ENCODE data around the gene THOC6.
A peak's percentile ranks its signal among the peaks of the same experiment; 100 is the strongest.
"Not testable (repeated sequence)": the region's sequence is repeated elsewhere in the genome, so short reads cannot be mapped to it uniquely, and the experiment has no call there.

Gene THOC6

DNA sequence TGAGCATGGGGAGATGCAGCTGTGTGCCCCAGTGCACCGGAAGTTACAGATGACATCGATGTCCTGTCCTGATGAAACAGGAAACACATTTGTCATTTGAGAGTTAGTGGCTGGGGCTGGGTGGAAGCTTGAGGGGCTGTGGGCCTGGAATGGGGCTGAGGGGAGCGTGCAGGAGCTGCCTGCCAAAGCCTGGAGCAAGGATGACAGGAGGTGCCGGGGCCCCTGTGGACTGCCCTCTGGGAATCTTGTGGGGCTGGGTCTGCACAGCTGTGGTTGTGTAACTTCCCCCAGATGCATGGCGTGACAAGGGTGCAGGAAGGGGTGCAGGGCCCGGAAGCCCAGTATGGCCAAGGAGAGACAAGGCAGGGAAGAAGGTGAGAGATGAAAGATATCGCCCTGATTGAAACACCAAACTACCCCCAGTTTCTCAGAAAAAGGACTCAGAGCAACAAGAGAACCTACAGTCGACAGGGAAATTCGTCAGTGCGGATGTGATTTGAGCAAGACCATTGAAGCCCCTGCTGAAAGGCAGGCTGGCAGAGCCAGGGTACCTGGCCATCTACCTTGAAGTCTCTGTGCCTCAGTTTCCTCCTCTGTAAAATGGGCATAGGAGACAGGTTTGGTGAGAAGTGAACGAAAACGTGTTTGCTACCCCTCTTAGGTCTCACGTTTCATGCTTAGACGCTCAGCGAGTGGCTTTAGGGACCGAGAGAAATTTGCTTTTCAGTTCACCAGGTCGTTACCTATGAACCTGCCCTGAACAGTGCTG is 31.3 kb downstream of the THOC6 start:
- no peak for DNase-seq (ENCODE audit: low spot score)

DNA sequence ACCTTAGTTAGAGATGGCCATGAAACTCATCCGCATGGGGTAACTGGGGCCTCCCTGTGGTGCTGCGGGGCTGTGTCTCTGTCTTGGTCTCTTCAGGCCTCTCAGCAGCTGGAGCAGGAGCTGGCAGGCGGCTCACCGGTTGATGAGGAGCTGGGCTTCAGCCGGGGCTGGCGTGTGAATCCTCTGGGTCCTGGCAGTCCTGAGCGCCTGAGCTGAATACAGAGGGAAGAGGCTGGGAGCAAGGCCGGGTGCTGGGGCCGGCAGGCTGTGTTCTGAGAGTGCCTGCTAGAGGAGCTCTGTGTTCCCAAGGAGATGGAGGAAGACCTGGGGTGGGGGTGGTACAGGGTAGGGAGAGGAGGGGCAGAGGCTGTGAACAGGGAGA is 31.9 kb downstream of the THOC6 start:
- DNase-seq (ENCODE audit: low spot score) = not testable (repeated sequence)

DNA sequence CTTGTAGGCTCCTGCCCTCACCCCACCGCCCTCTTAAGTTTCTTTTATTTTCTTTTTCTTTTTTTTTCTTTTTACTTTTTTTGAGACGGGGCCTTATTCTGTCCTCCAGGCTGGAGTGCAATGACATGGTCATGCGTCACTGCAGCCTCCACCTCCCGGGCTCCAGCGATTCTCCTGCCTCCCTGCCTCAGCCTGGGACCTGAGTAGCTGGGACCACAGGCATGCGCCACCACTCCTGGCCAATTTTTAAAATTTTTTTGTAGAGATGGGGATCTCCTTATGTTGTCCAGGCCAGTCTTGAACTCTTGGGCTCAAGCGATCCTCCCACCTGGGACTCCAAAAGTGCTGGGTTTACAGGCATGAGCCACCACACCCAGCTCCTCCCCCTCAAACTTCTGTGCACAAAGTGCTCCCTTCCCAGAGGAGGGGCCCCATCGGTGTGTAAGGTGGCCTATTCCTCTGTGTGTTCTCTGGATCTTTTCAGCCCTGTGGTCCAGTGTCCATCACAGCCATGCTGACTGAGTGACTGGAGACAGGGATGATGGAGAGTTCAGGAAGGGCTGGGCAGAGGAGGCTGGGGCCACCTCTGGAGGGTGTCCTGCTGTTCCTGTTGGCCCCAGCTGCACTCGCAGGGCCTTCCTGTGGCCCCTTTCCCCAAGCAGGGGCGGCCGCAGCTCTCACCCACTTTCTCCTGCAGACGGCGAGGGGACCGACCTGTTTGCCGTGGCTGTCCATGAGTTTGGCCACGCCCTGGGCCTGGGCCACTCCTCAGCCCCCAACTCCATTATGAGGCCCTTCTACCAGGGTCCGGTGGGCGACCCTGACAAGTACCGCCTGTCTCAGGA is 32.7 kb downstream of the THOC6 start:
- DNase-seq (ENCODE audit: low spot score) = no peak

DNA sequence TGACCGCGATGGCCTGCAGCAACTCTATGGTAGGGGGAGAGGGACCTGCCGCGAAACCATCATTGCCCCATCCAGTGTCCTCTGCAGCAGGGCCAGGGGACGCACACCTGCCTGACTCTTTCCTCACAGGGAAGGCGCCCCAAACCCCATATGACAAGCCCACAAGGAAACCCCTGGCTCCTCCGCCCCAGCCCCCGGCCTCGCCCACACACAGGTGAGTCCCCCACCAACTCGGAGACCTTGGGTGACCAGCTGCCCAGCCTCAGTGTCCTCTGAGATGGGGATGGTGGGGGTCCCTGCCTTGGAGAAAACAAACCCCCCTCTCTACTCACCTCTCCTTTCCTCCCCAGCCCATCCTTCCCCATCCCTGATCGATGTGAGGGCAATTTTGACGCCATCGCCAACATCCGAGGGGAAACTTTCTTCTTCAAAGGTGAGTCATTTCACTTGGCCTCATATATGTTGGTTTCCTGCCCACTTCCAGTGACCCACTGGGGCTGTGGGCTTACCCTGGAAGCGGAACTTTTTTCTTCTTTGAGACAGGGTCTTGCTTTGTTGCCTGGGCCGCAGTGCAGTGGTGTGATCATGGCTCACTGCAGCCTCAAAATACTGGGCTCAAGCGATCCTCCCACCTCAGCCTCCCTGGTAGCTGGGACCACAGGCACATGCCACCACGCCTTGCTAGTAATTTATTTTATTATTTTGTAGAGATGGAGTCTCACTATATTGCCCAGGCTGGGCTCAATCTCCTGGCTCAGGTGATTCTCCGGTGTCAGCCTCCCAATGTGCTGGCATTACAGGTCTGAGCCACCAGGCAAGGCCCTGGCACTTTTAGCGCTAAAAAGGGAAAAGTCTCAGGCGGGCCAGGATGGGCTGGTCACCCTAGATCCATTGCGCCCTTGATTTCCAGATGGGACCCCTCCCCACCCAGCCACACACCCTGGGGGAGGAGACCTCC is 33.6 kb downstream of the THOC6 start:
- DNase-seq (ENCODE audit: low spot score) = no peak

DNA sequence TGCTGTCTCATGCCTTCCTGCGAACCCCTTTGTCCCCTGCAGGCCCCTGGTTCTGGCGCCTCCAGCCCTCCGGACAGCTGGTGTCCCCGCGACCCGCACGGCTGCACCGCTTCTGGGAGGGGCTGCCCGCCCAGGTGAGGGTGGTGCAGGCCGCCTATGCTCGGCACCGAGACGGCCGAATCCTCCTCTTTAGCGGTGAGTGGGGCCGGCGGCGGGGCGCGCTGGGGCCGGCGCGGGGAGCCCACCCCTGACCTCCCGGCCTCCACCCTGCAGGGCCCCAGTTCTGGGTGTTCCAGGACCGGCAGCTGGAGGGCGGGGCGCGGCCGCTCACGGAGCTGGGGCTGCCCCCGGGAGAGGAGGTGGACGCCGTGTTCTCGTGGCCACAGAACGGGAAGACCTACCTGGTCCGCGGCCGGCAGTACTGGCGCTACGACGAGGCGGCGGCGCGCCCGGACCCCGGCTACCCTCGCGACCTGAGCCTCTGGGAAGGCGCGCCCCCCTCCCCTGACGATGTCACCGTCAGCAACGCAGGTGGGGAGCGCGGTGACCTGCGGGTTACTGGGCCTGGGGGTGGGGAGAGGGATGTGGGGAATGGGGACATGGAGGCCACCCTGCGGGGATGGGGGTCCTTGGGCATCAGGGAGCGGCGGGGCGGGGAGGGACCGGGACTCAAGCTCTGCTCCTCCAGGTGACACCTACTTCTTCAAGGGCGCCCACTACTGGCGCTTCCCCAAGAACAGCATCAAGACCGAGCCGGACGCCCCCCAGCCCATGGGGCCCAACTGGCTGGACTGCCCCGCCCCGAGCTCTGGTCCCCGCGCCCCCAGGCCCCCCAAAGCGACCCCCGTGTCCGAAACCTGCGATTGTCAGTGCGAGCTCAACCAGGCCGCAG is 34.5 kb downstream of the THOC6 start:
- no peak for DNase-seq (ENCODE audit: low spot score)

DNA sequence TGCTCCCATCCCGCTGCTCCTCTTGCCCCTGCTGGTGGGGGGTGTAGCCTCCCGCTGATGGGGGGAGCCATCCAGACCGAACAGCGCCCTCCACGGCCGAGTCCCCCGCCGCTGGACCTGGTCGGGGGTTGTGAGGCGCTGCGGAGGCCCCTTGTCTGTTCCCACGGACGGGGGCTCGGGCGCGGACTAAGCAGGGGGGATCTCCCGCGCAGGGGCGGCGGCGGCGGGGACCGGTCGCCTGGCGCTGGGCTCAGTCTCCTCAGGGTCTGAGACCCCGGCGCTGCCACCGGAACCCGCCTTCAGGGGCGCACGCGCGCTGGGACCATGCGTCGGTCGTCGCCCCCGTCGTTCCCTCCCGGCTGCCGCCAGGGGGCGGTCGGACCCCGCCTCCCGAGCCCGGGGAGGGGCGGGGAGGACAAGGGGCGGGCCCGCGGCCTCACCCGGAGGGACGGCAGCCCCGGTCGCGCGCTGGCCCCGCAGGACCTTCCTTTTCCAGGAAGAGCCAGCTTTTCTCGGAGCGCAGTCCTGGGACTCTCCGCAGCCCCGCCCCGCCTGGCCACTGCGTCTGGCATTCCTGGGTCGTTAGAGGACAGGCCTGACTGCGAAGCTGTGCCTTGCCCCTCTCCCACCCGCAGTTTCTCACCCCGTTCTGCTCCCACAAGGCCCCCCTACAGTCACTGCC is 35.3 kb downstream of the THOC6 start:
- DNase-seq (ENCODE audit: low spot score) = peak; percentile 79

DNA sequence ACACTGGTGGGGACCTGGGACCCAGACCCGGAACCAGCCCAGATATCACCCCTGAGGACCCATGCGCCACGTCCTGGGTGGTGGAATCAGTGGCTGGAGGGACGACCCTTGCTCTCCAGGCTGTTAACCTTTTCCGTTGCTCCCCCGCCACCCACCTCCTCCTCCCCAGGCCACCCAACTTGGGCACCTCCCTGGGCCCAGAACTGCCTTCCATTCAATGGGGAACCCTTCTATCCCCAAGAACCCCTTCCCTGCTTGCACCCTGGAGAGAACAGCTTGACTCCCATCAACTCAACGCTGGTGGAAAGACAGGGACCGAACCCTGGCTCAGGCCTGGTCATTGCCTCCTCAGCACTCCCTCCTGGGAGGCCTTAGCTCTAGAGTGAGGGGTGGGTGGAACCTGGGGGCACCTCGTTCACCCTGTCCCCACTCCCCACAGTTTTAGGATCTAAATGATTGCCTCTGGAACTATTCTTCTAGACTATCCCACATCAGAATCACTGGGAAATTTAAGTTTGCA is 35.9 kb downstream of the THOC6 start:
- DNase-seq (ENCODE audit: low spot score) = no peak

DNA sequence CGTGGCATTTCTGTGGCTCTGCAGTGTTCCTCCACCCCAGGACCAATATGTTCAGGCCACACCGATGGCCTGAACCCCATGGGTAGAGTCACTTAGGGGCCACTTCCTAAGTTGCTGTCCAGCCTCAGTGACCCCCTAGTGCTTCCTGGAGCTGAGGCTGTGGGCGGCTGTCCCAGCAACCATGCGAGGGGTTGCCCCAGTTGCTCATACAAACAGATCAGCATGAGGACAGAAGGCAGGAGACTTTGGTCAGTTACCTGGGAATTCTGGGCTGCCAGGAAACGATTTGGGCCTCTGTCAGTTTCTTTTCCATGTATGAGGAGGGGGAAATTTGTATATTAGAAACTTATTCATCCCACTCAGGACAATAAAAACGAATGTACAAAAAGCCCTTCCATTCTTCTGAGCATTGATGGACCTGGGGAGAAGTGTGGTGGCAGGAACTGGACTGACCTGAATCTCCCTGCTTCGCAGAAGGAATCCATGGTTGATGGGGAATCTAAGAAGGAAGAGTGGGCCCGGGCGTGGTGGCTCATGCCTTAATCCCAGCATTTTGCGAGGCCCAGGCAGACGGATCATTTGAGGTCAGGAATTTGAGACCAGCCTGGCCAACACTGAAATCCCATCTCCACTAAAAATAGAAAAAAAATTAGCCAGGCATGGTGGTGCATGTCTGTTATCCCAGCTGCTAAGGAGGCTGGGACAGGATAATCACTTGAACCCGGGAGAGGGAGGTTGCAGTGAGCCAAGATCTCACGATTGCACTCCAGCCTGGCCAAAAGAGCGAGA is 36.7 kb downstream of the THOC6 start:
- no peak for DNase-seq (ENCODE audit: low spot score)

DNA sequence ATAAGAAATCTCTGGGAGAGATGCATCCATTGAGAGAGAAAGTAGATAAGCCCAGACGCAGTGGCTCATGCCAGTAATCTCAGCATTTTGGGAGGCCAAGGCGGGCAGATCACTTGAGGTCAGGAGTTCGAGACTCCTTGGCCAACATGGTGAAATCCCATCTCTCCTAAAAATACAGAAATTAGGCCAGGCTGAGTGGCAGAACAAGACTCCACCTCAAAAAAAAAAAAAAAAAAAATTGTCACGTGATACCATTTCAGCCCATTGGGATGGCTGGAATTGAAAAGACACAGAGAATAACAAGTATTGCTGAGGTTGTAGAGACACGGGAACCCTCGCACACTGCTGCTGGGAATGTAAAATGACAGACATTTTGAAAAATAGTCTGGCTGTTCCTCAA is 38.7 kb downstream of the THOC6 start:
- DNase-seq (ENCODE audit: low spot score) = no peak

DNA sequence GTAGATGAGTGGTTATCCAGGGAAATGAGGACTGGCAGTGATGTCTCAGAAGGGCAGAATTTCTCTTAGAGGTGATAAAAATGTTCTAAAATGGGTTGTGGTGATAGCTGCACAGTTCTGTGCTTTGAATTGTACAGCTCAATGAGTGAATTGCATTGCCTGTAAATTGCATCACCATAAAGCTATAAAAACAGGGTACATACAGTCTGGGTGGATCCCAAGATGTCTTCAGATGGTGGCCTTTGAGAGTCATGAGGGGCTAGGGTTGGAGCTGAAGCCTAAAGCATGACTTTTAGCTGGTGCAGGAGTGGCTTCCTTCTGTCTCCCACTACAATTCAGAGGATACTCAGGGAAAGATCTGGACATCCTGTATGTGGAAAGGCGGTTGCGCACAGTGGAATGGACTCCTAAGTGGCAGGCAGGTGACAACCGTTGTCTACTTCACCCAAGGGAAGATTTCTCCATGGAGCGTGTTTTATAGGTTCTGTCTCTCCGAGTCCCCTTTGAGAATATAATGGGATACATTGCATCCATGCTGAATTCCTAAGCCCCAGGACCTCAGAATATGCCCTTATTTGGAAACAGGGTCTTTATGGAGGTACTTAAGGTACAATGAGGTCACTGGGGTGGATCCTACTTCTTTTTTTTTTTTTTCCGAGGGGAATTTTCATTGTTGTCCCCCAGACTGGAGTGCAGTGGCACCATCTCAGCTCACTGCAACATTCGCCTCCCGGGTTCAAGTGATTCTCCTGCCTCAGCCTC is 40.0 kb downstream of the THOC6 start:
- no peak for DNase-seq (ENCODE audit: low spot score)

DNA sequence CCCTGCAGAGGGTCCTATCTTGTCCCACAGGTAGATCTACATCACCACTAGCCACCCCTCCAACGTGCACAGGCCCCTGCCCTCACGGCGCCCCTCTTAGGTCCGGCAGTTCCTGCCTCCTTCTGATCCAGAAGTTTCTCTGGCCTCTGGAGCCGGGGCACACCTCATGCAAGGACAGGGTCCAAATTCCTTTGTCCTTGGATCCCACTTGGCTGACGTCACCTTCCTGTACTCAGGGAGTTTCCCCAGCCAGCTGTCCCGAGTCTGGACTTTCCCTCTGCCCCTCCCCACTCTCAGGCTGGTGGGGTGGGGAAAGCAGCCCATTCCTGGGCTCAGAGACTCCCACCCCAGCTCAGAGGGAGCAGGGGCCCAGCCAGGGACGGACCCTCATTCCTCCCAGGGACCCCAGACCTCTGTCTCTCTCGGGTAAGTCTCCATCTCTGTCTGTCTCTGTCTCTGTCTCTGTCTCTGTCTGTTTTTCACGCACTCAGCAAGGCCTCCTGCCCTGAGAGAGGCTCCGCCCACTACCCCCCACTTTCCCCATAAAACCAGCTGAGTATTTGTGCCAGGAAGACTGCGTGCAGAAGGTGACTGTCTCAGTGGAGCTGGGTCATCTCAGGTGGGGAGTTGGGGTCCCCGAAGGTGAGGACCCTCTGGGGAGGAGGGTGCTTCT is 41.4 kb downstream of the THOC6 start, which contains the start of gene IL32:
TSS of gene IL32 (plus strand) at position 572 of the 673 bp plus-strand sequence. CDS start 172 bp downstream, outside the sequence.
- DNase-seq (ENCODE audit: low spot score) = peak; percentile 80

DNA sequence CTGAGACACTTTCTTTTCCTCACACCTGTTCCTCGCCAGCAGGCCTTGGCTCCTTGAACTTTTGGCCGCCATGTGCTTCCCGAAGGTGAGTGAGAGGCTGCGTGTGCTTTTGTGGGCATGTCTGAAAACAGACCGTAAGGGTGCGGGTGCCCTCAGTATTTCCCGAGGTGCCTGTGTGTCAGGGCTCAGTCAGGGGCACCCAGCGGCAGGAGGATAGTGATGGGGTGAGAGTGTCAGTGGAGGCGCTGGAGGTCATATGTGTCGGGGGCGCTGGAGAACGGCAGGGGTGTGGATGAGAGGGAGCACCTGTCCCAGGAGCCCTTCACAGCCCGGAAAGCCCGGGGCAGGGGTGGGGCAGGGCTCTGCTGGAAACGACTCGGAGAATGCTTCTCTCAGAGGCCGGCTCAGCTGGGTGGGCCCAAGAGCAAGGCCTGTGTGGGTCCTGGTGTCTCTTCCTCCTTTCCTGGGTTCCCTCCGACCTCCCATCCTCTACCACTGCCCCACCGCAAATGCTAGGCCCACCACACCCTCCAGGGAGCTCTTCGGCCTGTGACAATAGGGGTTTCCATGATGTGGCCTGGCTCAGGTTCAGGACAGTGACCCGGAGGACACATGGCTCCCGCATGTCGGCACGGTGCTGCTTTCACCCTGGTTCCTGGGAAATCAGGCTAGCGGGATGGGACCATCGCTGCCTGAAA is 42.1 kb downstream of the THOC6 start:
- DNase-seq (ENCODE audit: low spot score) = no peak

DNA sequence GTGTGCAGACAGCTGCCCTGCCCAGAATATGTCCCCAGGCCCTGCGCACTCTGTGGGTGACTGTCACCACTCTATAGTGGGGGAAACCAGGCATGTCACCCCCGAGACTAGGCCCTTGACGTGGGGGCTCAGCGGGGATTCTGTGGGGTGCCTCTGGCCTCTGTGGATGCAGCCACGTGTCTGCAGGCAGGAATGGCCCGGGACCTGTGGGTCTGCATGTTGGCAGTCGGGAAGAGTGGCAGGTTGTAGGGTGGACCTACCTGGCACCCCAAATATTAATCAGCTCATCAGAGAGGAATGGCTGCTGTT is 42.6 kb downstream of the THOC6 start:
- no peak for DNase-seq (ENCODE audit: low spot score)

DNA sequence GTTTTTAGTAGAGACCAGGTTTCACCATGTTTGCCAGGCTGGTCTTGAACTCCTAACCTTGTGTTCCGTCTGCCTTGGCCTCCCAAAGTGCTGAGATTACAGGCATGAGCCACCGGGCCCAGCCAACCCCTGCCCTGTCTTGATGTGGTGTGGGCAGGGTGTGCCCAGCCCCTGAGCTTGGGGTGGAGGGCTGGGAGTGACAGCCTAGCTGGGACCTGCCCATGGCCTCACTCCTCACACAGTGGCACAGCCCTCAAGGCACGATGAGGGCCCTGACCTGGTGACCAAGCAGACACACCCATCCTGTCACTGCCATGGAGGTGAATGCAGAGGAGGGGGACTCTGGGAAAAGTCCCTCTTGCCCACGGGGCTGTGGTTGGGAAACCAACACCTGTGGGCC is 44.7 kb downstream of the THOC6 start:
- no peak for DNase-seq (ENCODE audit: low spot score)

DNA sequence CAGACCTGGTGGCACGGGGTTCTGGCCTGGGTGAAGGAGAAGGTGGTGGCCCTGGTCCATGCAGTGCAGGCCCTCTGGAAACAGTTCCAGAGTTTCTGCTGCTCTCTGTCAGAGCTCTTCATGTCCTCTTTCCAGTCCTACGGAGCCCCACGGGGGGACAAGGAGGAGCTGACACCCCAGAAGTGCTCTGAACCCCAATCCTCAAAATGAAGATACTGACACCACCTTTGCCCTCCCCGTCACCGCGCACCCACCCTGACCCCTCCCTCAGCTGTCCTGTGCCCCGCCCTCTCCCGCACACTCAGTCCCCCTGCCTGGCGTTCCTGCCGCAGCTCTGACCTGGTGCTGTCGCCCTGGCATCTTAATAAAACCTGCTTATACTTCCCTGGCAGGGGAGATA is 45.3 kb downstream of the THOC6 start:
- DNase-seq (ENCODE audit: low spot score) = not testable (repeated sequence)

DNA sequence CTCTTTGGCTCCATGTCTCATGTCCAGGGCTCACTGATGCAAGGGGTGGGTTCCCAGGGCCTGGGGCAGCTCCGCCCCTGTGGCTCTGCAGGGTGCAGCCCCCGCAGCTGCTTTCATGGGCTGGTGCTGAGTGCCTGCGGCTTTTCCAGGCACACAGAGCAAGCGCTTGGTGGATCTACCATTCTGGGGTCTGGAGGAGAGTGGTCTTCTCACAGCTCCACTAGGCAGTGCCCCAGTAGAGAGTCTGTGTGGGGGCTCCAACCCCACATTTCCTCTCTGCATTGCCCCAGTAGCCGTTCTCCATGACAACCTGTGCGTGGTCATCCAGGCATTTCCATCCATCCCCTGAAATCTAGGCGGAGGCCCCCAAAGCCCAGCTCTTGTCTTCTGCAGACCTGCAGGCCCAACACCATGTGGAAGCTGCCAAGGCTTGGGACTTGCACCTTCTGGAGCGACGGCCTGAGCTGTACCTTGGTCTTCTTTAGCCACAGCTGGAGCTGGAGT is 46.8 kb downstream of the THOC6 start:
- DNase-seq (ENCODE audit: low spot score) = no peak

DNA sequence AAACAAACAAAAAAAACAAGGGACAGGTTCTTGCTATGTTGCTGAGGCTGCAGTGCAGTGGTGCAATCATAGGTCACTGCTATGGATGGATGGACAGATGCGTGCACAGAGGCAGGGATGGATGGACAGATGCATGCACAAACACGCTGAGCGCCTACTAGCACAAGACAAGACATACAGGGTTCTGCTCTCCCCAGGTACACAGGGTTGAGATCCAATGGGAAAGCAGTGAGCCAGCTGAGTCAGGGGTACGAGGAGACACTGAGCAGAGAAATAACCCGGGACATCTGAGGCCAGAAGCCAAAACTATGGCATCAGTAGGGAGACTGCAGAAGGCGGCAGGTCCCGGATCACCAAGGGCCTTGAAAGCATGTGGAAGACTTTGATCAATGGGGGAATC is 47.8 kb downstream of the THOC6 start:
- no peak for DNase-seq (ENCODE audit: low spot score)
